ENCODE measurements around the gene LCLAT1.
"Not testable (repeated sequence)": the region's sequence is repeated elsewhere in the genome, so short reads cannot be mapped to it uniquely, and the experiment has no call there.

LCLAT1 gene

DNA sequence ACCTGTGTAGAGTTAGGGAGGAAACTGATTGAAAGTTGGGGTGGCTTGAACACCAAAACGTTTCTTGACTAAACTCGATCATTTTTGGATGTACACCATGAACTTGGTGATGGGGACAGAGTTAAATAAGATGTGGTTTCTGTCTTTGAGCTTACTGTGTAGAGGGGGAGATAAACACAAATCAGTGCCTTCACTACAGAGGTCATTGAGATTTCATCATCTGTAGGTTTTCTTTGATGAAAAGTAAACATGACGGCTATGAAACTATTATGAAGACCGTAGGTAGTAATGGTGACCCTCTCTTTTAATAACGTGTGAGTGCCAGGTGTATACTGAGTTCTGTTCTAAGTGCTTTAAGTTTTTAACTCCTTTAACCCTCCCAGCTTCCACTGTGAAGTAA lies 6.5 kb downstream of the LCLAT1 start:
- in situ Hi-C loops (cut with MboI; ENCODE audit: low sequenced_read_pairs), result no loop called here

DNA sequence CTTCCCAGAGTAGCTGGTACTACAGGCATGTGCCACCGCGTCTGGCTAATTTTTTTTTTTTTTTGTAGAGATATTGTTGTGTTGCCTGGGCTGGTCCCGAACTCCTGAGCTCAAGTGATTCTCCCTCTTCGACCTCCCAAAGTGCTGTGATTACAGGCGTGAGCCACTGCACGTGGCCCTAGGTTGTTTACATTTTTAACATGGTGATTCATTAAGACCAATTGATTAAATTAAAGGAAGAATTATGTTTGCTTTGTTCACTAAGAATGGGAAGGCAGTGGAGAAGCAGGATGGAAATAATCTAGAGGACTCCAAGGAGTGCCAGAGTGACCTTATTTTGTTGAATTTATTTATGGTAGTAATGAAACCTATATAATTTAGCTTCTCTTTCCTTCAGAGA lies 7.5 kb downstream of the LCLAT1 start:
- in situ Hi-C loops (cut with MboI; ENCODE audit: low sequenced_read_pairs), result no loop called here

DNA sequence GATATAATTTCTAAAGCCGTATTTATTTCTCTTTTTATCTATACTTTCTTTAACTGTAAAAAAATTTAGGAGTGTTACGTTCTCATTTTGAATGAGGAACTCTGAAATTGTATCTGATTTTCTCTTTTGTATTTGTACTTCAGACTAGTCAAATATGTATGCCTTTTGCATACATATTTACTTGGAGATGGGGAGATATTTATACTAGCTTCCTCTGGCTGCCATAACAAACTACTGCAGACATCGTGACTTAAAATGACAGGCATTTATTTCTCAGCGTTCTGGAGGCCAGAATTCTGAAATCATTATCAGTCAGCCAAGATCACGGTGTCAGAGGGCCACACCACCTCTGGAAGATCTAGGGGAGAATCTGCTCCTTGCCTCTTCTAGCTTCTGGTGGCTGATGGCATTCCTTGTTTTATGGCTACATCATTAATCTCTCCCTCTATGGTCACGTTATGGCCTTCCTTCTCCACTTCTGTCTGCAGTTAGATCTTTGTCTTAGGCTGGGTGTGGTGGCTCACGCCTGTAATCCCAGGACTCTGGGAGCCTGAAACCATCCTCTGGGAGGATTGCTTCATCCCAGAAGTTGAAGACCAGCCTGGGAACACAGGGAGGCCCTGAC lies 8.2 kb downstream of the LCLAT1 start:
- in situ Hi-C loops (cut with MboI; ENCODE audit: low sequenced_read_pairs), result no loop called here

DNA sequence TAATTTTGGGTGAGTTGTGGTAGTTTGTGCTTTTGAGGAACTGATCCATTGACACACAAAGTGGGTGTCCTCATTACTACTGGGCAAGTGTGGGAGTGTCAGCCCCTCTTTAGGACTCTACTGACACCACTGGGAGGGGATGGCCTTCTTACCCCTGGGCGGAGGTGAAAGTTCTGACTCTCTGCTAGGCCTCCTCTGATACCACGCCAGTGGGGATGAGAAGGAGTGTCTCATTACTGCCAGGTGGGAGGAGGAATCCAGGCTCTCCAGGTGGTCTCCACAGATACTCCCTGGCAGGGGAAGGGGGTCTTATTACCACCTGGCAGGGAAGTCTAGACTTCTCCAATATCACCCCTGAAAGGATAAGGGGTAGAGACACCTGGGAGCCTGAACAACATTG lies 9.1 kb downstream of the LCLAT1 start:
- in situ Hi-C loops (cut with MboI; ENCODE audit: low sequenced_read_pairs), result no loop called here

DNA sequence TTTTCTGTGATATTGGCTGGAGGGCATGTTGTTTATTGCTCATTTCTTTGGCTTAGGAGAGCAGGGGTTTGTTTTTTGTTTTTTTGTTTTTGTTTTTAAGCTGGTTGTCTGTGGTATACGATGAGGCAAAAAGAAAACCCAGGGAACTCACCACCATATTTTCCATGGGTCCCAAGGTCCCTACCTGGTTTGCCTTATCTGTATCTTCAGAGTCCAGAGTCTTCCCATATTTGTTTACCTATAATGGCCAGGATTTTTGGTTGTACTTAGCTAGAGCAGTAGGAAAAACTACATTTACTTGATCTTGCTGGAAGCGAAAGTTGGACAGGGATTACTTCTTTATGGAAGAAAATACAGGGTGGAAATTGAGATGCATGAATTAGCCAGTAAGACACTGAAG lies 9.5 kb downstream of the LCLAT1 start:
- in situ Hi-C loops (cut with MboI; ENCODE audit: low sequenced_read_pairs), result no loop called here

DNA sequence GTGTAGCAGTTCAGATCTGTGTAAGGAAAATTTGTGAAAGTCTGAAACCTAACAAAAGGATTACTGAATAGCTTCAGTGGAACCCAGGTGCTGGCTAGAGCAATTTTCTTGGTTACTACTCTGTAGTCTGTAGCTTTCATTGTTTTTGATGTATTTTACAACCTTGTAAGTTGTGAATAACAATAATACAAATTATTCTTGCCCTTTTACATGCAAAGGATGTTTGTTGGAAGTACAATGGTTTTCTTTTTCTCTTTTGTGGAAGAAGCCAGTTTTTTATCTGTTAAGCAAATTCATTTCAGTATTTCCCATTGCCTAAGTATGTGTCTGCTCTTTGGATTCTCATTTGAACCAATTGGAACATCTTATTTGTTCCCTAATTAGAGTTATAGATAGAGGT lies 10.2 kb downstream of the LCLAT1 start:
- in situ Hi-C loops (cut with MboI; ENCODE audit: low sequenced_read_pairs), result no loop called here

DNA sequence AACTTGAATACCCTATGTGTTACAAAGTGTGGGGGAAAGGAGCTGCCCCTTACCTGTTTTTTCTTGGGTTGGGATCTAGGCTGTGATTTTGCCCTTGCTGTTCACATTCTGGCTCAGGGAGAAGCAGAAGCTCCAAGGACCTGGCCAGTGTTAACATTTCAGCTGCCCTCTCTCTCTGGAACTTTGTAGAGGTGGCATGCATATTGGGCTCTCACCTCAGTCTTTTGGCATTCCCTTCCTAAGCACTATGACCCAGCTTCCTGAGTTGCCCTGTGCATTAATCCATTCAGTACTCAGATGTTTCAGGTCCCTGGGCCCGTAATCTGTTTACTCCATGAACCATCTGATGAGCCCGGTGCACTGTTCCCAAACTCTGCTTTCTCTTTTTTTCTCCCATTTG lies 12.1 kb downstream of the LCLAT1 start:
- in situ Hi-C loops (cut with MboI; ENCODE audit: low sequenced_read_pairs), result no loop called here

DNA sequence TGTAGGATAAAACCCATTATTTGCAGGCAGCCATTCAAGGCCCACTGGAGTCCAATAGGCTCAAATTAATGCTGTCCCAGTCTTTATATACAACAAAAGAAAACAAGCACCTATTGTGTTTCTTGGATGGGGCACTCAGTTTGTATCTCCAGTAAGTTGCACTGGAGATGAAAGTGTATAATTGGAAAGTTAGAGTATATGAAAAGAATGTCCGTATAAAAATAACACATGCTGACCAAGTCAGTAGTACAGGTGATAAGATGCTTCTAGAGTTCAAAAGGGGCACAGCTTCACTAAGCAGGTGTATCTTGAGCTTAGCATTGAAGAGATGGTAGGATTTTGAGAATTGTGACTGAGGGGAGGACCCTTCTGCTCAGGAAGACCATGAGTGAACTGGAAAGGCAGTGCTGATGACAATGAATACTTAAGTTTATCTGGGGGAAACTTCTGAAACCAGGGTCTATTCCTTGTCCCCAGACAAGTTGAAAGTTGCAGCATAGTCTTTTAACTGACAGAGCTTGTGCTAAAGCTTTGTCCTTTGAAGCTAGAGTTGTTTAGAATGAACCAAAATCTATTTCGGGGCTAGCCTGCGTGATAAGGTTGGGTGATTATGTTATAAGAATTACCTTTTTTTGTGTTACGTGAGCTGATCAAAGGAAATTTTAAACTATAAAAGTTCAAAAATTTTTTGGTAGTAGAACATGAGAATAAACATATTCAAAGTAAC lies 15.2 kb downstream of the LCLAT1 start:
- in situ Hi-C loops (cut with MboI; ENCODE audit: low sequenced_read_pairs), result no loop called here

DNA sequence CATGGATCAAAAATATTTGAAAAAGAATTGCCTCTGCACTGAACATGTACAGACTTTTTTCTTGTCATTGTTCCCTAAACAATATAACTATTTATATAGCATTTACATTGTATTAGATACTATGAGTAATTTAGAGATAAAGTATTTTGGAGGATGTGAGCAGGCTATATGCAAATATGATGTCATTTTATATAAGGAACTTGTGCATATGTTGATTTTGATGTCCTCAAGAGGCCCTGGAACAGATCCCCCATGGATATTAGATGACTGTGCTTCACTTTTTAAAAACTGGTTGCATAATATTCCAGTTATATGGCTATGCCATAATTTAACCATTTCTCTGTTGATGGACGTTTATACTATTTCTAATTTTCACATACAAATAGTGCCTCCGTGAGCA lies 16.5 kb downstream of the LCLAT1 start:
- in situ Hi-C loops (cut with MboI; ENCODE audit: low sequenced_read_pairs), result no loop called here

DNA sequence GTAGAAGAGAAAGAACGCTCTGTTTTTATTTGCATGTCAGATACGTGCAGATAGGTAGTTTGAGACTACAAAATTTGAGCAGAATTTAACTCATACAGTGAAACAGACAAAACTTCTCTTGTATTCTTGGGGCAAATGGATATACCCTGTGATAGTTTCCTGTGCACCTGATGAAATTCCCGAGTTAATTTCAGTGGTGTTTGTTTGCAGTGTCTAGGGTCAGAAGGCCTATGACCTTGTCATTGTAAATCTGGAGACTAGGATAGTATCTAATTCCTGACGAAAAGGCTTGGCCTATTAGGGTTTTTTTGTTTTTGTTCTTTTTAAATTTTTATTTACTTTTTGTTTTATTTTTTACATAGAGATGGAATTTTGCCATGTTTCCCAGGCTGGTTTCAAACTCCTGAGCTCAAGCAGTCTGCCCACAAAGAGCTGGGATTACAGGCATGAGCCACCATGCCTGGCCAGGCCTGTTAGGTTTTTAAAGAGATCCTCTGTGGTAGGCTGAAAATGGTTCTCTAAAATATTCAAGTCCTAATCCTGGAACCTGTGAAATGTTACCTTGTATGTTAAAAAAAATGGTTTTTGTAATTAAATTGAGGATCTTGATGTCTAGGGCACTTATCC lies 17.6 kb downstream of the LCLAT1 start:
- in situ Hi-C loops (cut with MboI; ENCODE audit: low sequenced_read_pairs), result no loop called here

DNA sequence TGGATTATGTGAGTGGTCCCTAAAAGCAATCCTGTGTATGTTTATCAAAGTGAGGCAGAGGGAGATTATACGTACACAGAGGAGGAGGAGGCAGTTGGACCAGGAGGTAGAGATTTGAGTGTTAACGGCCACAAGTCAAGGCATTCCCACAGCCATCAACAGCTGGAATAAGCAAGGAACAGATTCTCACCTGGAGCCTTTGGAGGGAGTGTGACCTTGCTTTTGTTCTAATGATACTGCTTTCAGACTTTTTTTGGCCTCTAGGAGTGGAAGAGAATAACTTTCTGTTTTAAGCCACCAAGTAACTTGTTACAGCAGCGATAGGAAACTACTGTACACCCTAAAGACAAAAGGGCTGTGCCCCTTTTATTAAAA lies 18.1 kb downstream of the LCLAT1 start:
- in situ Hi-C loops (cut with MboI; ENCODE audit: low sequenced_read_pairs), result no loop called here

DNA sequence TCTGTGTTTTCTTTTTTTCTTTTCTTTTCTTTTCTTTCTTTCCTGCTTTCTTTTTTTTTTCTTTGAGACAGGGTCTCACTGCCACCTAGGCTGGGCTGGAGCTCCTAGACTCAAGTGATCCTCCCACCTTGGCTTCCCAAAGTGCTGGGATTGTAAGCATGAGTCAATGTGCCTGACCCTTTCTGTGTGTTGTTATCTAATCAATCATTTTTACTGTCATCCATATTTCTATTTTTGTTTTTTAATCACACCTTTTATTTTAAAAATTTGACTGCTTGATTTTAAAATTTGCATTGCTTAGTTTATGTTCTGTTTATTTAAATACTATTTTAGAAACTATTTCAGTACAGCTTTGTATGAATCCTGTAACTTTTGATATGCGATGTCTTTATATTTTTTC lies 19.2 kb downstream of the LCLAT1 start:
- in situ Hi-C loops (cut with MboI; ENCODE audit: low sequenced_read_pairs), result no loop called here

DNA sequence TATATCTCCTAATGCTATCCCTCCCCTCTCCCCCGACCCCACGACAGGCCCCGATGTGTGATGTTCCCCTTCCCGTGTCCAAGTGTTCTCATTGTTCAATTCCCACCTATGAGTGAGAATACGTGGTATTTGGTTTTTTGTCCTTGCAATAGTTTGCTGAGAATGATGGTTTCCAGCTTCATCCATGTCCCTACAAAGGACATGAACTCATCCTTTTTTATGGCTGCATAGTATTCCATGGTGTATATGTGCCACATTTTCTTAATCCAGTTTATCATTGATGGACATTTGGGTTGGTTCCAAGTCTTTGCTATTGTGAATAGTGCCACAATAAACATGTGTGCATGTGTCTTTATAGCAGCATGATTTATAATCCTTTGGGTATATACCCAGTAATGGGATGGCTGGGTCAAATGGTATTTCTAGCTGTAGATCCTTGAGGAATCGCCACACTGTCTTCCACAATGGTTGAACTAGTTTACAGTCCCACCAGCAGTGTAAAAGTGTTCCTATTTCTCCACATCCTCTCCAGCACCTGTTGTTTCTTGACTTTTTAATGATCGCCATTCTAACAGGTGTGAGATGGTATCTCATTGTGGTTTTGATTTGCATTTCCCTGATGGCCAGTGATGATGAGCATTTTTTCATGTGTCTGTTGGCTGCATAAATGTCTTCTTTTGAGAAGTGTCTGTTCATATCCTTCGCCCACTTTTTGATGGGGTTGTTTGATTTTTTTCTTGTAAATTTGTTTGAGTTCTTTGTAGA lies 20.2 kb downstream of the LCLAT1 start:
- in situ Hi-C loops (cut with MboI; ENCODE audit: low sequenced_read_pairs), result not testable (repeated sequence)

DNA sequence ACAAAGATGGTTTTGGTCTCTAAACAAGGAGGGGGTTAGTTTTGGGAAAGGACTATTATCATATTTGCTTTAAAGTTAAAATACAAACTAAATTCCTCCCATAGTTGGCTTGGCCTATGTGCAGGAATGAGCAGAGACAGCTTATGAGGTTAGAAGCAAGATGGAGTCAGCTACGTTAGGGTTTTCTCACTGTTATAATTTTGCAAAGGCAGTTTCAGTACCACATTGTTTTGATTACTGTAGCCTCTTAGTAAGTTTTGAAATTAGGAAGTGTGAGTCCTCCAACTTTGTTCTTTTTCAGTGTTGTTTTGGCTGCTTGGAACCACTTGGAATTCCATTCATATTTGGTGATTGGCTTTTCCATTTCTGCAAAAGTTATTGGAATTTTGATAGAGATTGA lies 23.4 kb downstream of the LCLAT1 start:
- in situ Hi-C loops (cut with MboI; ENCODE audit: low sequenced_read_pairs), result no loop called here

DNA sequence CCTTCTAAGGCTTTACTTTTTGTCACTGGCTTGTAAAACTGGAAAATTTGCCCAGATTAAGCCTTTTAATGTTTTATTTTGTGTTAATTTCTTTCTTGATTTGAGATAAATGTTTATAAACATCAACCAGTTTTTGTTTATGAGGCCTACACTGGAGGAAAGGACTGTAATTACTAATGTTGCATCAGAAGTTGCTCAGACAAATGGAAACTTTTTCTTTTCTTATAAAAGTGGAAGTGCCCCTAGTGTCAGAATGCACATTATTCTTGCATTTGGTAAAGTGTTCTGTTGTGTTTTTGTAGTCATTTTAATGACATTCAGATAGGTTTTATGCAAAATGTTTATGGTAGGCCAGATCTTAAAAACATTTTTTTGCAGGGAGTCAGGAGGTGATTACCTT lies 25.3 kb downstream of the LCLAT1 start:
- in situ Hi-C loops (cut with MboI; ENCODE audit: low sequenced_read_pairs), result no loop called here

DNA sequence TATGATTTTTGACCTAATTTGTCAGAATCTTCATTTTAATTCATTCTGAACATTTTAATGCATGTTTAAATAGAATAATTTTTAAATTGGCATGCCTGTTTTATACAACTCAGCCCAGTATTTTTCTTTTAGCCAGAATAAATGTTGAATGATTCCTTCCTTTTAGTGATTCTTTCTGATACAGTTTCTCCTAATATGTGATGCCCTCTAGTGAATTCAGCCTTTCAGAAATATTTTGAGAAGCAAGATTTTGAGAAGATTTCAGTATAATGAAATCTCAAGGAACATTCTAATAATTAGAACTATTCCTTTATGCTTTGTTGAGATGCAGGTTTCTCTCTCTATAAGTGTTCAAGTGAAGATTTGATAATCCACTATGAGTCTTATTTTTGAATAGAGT lies 28.5 kb downstream of the LCLAT1 start:
- in situ Hi-C loops (cut with MboI; ENCODE audit: low sequenced_read_pairs), result no loop called here

DNA sequence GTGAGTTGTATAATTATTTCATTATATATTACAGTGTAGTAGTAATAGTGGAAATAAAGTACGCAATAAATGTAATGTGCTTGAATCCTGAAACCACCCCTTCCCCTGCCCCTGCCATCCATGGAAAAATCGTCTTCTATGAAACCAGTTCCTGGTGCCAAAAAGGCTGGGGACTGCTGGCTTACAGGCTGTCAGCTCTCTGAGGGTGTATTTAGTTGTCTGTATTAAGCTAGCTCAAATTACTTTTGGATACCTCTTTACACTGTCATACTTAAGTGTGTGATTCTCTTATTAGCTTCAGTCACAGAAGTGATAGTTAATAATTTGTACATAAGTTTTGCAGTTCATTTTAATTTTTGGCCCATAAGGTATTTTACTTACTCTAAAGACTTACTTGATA lies 29.6 kb downstream of the LCLAT1 start:
- in situ Hi-C loops (cut with MboI; ENCODE audit: low sequenced_read_pairs), result no loop called here

DNA sequence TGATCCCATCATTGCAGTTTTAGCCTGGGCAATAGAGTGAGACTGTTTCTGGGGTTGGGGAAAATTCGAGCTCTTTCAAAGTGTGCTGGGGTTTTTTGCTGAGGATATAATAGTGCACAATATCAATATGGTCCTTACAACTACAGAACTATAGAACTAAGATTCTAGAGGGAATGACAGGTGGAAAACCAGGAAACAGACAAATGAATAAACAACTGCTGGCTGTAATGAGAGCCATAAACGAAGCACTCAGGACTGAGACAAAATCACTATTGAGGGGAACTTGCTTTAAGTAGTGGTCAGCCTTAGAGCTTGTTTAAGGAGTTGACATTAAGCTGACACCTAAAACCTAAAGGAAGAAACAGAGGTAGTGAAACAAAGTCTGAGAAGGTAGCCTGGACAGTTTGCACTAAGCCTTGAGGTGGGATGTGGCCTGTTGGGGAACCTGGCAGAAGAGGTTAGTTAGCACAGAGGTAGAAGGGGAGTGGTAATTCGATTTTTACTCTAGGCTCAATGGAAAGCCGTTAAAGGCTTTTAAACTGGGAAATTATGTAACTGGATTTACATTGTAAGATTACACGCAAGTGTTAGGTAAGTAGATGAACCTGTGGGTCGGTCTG lies 33.8 kb downstream of the LCLAT1 start:
- in situ Hi-C loops (cut with MboI; ENCODE audit: low sequenced_read_pairs), result no loop called here

DNA sequence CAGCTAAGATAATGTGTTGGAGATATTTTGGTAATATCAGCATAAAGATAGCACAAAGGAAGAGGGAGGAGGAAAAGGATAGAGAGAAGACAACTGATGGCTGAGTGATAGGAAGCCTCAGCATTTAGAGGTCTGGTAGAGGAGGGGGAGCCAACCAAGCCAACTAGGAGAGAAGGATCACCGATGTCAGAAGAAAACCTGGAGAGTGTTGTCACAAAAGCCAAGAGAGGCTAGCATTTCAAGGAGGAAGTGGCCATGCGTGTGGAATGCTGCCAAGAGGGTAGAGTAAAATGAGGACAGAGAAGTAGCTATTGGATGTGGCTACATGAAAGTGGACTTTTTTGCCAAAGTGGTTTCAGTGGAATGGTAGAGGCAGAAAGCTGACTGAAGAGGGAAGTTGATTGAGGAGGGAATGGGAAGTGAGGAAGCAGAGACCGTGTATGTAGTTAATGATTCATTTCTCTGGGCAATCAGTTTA lies 34.3 kb downstream of the LCLAT1 start:
- in situ Hi-C loops (cut with MboI; ENCODE audit: low sequenced_read_pairs), result no loop called here

DNA sequence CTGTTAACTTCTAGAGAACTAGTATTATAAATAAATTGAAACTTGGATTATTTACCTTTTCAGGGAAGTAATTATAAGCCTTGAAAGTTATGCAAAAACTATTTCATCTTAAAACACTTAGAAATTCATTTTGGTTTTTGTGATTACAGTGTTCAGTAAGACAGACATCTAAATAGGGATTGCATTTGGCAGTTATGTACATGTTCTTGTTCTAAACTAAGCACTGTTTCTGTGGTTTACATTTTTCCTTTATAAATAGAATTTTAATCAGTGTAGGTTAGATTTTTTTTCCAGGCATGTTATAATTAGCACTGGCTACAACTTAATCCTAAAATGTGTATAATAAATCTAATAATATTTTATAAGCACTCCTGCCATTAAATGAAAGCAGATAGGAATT lies 35.0 kb downstream of the LCLAT1 start:
- in situ Hi-C loops (cut with MboI; ENCODE audit: low sequenced_read_pairs), result no loop called here

DNA sequence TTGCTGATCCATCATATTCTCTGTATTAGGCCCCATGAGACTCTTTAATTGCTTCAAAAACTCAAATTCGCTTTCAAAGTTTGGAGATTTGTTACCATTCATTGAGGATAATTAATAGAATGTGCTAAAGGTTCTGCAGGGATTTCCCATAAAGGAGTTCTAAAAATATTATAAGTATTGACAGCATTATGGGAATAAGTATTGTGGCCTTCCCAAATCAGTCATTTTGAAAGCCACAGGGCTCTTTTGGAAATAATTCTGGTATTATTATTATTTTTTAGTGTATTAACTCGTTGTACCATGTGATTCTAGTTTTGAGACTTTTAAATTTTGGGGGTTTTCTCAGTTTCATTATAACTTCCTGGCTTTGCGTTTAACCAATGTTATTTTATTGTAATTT lies 37.1 kb downstream of the LCLAT1 start:
- in situ Hi-C loops (cut with MboI; ENCODE audit: low sequenced_read_pairs), result no loop called here

All from hTERT RPE-1 (cell line).